Progenitor cell of endocrine pancreas (in vitro differentiated cells): ENCODE measurements around the gene CYYR1. TPM values are rescaled to one million over a fixed set of nuclear protein-coding genes. Genes with fewer than 3 reads are reported as not detected.

Experiments
- DNase-seq: peaks from one replicate; pipeline ENCODE4 v3.0.0; 2021; ENCODE audit warnings: low spot score; ENCODE audit not compliant: unreplicated experiment
- H3K27ac Mint-ChIP-seq: 2 replicates; pipeline ENCODE4 v1.8.0; 2021; ENCODE audit warnings: mild to moderate bottlenecking, moderate library complexity, mixed read lengths
- H3K27me3 Mint-ChIP-seq: 2 replicates; pipeline ENCODE4 v1.8.0; 2021; ENCODE audit warnings: mixed read lengths
- H3K36me3 Mint-ChIP-seq: 2 replicates; pipeline ENCODE4 v1.8.0; 2022; ENCODE audit warnings: mixed read lengths; ENCODE audit not compliant: insufficient read depth
- H3K4me1 Mint-ChIP-seq: 2 replicates; pipeline ENCODE4 v1.8.0; 2021; ENCODE audit warnings: low read depth, mixed read lengths
- H3K4me3 Mint-ChIP-seq: 2 replicates; pipeline ENCODE4 v1.8.0; 2021; ENCODE audit warnings: low read depth, mild to moderate bottlenecking, moderate library complexity, mixed read lengths
- H3K9me3 Mint-ChIP-seq: 2 replicates; pipeline ENCODE4 v1.8.0; 2021; ENCODE audit warnings: low read depth, mixed read lengths
- CTCF ChIP-seq: fragments of 200-600 bp; sonication (generic); IDR thresholded peaks from one replicate; pipeline ENCODE4 v1.5.0; 2021; ENCODE audit warnings: antibody characterized with exemption, mild to moderate bottlenecking; ENCODE audit not compliant: unreplicated experiment
- total RNA-seq: library from RNA; stranded (reverse); gene quantifications from 2 replicates; pipeline ENCODE4 v1.2.1, GENCODE V29; 2021

CYYR1 gene
- total RNA-seq, 1 donor from 2014 or later = 25.8 TPM

DNA sequence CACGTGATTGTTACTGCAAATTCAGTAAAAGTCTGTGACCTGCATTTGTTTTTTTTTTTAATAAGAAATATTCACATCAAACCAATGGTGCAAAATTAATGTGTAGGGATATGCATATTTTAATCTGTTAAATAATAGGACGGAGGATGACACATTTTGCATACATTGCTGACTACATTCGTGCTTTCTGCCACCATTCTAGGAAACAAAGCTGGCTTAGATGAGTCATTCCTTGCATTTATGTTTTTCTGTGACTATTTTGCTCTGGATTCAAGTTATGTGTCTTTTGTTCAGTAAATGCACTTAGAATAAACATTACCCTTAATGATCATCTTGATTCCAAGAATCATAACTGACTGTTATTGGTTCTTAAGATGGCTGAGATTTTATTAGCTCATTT is 23.9 kb upstream of the CYYR1 start:
- Mint-ChIP-seq H3K4me3 (no peak overlapping the region), H3K36me3 (no peaks in the 10 kb centered on the region), H3K4me1 (no peaks in the 10 kb centered on the region), H3K27ac (no peak overlapping the region), H3K27me3 (no peaks in the 10 kb centered on the region), H3K9me3 (no peaks in the 10 kb centered on the region)
- DNase-seq = no peak
- TF ChIP-seq CTCF = no peak

DNA sequence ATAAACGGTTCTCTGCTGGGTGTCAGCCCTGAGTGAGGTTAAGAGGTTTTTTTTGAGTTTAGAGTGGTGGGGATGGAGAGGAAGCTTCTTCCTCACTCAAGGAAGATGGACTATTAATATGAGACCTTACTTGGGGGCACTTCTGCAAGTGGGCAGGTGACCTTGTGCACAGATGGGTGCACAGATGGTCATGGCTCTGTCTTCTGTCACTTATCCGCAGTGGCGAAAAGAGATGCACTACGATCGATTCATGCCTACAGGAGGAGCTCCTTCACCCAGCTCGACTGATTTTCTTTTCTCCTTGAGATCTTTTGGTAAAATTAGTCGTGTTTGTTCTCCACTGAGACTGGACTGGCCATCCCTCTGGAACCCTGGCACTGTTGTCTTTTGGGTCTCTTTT is 22.9 kb upstream of the CYYR1 start:
- no peaks in the 10 kb centered on the region for H3K4me1 Mint-ChIP-seq
- DNase-seq = no peak
- H3K27ac Mint-ChIP-seq = no peak overlapping the region
- no peaks in the 10 kb centered on the region for H3K36me3 Mint-ChIP-seq
- H3K4me3 Mint-ChIP-seq = no peak overlapping the region
- no peaks in the 10 kb centered on the region for H3K9me3 Mint-ChIP-seq
- TF ChIP-seq CTCF = no peak
- no peaks in the 10 kb centered on the region for H3K27me3 Mint-ChIP-seq

GRCh38 chr21:26593800-26594199 is 20.7 kb upstream of the CYYR1 start:
- Mint-ChIP-seq H3K36me3 (no peaks in the 10 kb centered on the region), H3K4me3 (no peak overlapping the region), H3K4me1 (no peaks in the 10 kb centered on the region), H3K27ac (no peak overlapping the region), H3K27me3 (no peaks in the 10 kb centered on the region), H3K9me3 (no peaks in the 10 kb centered on the region)
- TF ChIP-seq CTCF = no peak
- no peak for DNase-seq

DNA sequence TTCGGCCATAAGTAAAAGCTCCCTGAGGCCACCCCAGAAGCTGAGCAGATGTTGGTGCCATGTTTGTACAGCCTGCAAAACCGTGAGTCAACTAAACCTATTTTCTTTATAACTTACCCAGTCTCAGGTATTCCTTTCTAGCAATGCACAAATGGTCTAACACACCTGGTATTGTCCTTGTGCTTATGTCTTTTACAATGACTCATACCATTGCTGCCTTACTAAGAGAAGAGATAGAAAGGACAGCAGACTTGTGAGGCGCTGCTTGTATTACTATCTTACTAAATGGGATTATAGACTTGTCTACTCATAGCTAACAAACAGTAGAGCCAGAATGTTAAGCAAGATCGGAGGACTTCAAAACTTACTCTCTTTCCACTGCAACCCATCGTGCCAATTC is 18.5 kb upstream of the CYYR1 start:
- H3K36me3 Mint-ChIP-seq = no peaks in the 10 kb centered on the region
- H3K9me3 Mint-ChIP-seq = no peaks in the 10 kb centered on the region
- H3K4me1 Mint-ChIP-seq = no peaks in the 10 kb centered on the region
- no peak overlapping the region for H3K4me3 Mint-ChIP-seq
- DNase-seq = no peak
- H3K27me3 Mint-ChIP-seq = no peaks in the 10 kb centered on the region
- TF ChIP-seq CTCF = no peak
- no peak overlapping the region for H3K27ac Mint-ChIP-seq

DNA sequence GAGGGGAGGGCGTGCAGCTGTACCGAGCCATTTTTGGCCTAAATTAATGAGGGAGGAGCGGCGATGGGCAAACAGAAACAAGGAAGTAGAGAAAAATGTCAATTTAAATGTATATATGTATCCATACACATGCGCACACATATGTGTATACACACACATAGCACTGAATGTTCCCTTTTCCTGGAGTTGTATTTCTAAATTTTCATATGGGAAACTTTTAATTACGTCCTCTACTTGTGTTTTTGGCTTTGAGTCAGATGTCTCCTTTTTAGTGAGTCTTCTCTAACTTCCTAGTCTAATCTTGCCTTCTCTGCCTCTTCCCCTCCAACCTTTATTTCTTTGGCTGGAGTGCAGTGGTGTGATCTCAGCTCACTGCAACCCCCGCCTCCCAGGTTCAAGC is 15.4 kb upstream of the CYYR1 start:
- Mint-ChIP-seq H3K27me3 (no peaks in the 10 kb centered on the region), H3K27ac (no peak overlapping the region), H3K4me3 (no peak overlapping the region), H3K9me3 (no peaks in the 10 kb centered on the region), H3K36me3 (no peaks in the 10 kb centered on the region), H3K4me1 (no peaks in the 10 kb centered on the region)
- no peak for DNase-seq
- TF ChIP-seq CTCF = no peak
